ENCODE data around the gene FBXO34.

- TF ChIP-seq CTCF (IDR thresholded peaks at IDR 0.05): no peak
- TF ChIP-seq POLR2A (IDR thresholded peaks at IDR 0.05): no peak
Observed at GRCh38 chr14:55233591-55233990, 37.6 kb upstream of the FBXO34 start.

Measured in esophagus squamous epithelium (tissue), 4 donors.